Dermis microvascular lymphatic vessel endothelial cell (primary cell): ENCODE results near the gene OXER1. TPM values are rescaled to one million over a fixed set of nuclear protein-coding genes. Genes with fewer than 3 reads are reported as not detected.

Source experiments
- DNase-seq, 2 donors: peaks; one replicate each; pipeline versions ENCODE4 v3.0.0 to v3.0.0-alpha.2; 2010; ENCODE audit warnings: low read depth in 2 of 2
- total RNA-seq: library from RNA; depleted of rRNA; stranded (reverse); fragments of >200 nt; gene quantifications from 2 replicates; pipeline ENCODE4 v1.2.1, GENCODE V29; 2014

Gene OXER1
- total RNA-seq, 1 donor from 2014 or later = not detected

DNA sequence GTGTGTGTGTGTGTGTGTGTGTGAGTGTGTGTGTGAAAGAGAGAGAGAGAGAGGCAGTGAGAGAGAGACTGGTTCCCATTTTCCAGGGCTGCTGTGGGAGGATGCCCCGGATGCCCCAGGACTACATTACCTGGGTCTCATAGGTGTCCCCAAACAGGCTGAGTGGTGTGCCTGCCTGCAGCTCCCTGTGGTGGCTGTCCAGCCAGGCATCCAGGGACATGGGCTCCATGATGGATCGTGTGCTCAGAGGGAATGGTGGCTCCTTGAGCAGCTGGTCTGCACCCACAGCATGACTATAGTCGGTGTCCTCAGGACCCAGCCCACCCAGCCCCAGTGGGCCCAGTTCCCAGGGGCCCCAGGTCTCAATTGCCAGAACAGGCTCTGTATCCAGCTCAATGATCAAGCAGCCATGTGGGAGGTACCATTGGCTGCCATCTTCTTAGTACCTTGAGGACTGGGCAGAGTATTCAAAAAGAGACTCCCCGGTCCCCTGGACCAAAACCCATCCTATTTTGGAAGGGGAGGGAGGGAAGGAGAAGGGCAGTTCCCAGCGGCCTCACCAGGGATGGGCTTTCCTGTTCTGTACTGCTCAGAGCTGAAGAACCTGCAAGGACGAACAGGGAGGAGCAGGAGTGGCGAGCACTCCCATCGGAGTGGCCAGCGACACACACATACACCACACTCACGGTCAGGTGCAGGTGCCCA is 5.8 kb upstream of the OXER1 start:
- no peak for DNase-seq

DNA sequence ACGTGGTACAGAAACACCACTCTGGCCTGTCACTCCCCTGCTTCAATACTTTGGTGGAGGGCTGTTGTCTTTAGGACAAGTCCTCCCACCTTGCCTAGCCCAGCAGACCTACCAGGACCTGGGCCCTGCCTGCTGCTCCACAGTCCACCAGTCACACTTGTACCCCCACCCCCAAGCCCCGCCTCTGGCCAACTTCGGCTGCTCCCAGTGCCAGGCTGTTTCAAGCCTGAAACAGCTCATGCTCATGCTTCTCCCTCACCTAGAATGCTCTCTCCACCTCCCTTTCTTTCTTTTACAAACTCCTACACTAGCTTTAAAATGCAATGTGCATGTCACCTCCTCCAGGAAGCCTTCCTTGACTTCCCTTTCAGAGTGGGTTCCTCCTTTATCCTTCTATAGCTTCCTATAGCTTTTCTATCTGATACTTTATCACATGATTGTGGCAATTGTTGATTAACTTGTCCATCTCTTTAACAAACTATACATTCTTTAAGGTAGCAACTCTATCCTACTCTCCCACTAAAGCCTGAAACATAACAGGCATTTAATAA is 4.8 kb upstream of the OXER1 start:
- no peak for DNase-seq

- DNase-seq = no peak
Measured at GRCh38 chr2:42767899-42768705, 4.2 kb upstream of the OXER1 start.

GRCh38 chr2:42767080-42767898 is 3.4 kb upstream of the OXER1 start:
- DNase-seq = no peak

- DNase-seq = no peak
Measured at GRCh38 chr2:42765686-42766085, 1.8 kb upstream of the OXER1 start.

DNA sequence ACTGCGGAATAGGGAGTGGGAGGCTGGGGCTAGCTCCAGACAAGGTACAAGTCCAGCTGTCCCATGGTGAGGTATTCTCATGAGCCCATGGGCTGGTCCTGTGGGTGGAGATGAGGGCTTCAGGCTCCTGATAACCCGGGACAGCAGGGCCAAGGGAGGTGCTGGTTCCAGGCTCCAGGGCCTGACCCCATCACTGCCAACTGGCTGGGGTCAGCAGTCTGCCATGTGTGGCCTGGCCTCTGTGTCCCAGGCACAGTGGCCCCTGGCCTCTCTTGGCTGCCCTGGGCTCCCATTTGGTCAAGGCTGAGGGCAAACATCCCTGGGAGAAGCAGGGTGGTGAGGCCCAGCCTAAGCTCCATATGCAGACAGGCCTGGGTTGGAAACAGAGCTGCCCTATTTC is 966 bp upstream of the OXER1 start:
- DNase-seq = no peak

GRCh38 chr2:42762823-42763804 is 821 bp downstream of the OXER1 start:
- no peak for DNase-seq

DNA sequence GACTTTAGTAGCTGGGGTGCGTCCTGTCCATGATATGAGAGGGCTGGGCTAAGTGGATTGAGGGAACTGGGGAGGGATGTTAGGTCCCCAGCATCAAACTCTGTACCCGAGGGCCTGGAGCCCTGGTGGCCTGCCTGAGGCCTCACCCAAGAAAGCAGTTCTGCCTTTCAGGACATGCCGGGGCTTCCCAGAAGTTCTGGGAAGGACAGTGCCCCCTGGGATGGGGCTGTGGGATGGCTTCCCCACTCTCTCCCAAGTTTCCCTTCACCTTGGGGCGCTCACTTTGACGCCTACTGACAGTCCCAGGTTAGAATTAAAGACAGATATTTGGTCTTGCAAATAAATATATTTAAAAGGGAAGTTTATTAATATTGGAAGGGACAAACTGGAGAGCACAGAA is 1.8 kb downstream of the OXER1 start:
- no peak for DNase-seq

- no peak for DNase-seq
Measured at GRCh38 chr2:42761554-42761953, 2.4 kb downstream of the OXER1 start.

DNA sequence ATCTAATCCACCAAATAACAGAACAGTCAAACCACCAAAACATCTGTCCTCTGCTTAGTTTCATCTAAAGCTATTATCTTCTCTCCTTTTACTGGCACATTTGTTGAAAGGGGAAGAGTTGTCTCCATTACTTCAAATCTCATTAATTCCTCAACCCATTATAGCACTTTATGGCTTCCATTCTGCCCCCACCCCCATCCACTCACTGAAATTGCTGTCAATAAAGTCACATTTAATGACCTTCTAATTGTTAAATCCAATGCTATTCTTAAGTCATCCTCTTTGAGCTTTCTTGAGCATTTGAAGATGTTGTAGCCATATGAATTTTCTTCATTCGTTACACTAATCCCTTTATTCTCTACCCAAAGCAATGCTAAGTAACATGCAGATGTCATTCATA is 5.2 kb downstream of the OXER1 start:
- no peak for DNase-seq

GRCh38 chr2:42757981-42758740 is 5.8 kb downstream of the OXER1 start:
- DNase-seq = no peak

GRCh38 chr2:42756966-42757513 is 6.9 kb downstream of the OXER1 start:
- no peak for DNase-seq

DNA sequence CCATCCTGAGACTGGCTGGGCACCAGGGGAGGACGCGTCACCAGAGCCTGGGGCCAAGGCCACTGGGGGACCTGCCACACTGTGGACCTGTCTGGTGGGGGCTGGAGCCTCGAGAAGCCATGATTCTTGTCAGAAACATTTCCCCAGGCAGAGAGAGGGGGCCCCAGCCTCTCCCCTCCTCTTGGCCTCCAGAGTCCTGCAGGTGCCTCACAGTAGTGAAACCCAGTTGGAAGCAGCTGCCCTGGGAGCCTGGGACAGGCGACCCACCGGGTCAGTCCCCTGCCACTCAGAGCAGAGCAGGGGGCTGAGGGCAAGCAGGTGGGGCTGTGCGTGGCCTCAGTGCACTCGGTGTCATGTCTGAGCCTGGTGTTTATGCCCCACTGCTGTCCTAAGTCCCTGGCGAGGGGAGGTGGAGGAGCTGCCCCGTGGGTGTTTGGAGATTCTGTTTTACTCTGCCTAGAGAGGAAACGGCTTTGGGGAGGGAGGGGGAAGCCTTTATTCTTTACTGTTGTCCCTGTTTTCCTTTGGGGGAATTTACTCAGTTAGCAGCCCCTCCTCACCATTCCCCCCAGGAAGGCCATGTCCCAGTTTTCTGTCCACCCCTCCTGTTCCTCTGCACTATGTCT is 7.7 kb downstream of the OXER1 start:
- DNase-seq = no peak

- DNase-seq = no peak
Measured at GRCh38 chr2:42755191-42755880, 8.6 kb downstream of the OXER1 start.

GRCh38 chr2:42754776-42755140 is 9.2 kb downstream of the OXER1 start:
- DNase-seq = no peak

- DNase-seq = no peak
Measured at GRCh38 chr2:42754021-42754775, 9.7 kb downstream of the OXER1 start.

DNA sequence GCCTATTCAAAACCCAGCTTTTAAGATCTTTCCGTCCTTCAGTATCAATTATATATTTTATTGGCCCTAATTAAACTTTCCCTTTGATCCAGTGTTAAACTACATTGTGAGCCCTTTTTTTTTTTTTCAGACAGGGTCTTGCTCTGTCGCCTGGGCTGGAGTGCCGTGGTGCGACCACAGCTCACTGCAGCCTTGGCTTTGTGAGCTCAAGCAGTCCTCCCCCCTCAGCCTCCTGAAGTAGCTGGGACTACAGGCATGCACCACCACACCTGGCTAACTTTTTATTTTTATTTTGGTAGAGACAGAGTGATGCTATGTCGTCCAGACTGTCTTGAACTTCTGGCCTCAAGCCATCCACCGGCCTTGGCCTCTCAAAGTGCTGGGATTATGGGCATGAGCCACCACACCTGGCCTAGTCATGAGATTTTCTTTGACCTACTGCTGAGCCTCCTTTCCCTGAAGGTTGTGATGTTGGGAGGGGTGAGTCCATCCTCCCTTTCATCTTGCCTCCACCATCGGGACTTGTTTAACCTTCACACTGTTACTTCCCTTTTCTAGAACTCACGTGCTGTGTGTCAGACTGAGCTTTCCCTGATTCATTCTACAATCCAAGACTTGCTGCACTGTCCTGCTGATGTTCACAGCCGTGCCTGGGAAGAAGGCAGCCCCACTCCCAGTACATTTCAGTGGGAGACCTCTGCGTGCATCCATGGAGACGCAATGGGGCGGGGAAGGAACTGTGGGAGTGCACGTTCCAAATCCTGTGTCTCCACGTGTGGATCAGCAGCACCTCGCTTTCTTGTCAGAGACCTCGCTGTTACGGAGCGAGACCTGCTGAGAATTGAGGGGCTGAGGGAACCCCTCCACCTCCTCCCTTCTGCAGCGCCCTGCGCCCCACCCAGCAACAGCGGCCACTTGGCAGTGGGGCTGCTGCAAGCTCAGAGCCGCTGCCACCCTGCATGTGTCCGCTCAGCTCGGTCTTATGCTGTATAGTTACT is 10.8 kb downstream of the OXER1 start:
- DNase-seq = no peak
